ENCODE measurements around the gene NPS. TPM values are rescaled to one million over a fixed set of nuclear protein-coding genes. Genes with fewer than 3 reads are reported as not detected.

NPS gene
- not detected for total RNA-seq (ENCODE audit: unreplicated experiment)
- long read RNA-seq: 0 reads

GRCh38 chr10:127549009-127549408 is at the start of gene NPS:
Gene NPS (plus strand): TSS chr10:127549309. CDS start chr10:127549369, 60 bp downstream.
- Mint-ChIP-seq H3K4me1 (ENCODE audit: low read depth, unreplicated experiment) (peaks cover 12% of the 10 kb centered on the region), H3K27ac (ENCODE audit: unreplicated experiment) (no peak within 1 kb of the TSS), H3K27me3 (ENCODE audit: unreplicated experiment) (peaks cover 1% of the 10 kb centered on the region), H3K4me3 (ENCODE audit: unreplicated experiment) (no peak within 1 kb of the TSS), H3K36me3 (ENCODE audit: unreplicated experiment) (peaks cover 4% of the 10 kb centered on the region), H3K9me3 (ENCODE audit: unreplicated experiment) (peaks cover 3% of the 10 kb centered on the region)
- DNase-seq: no peak
- TF ChIP-seq CTCF (IDR thresholded peaks at IDR 0.05; ENCODE audit: partially characterized antibody, unreplicated experiment): no peak

GRCh38 chr10:127500127-127500526 is 49.0 kb upstream of the NPS start:
- Mint-ChIP-seq H3K4me1 (ENCODE audit: low read depth, unreplicated experiment) (peaks cover 14% of the 10 kb centered on the region), H3K36me3 (ENCODE audit: unreplicated experiment) (no peaks in the 10 kb centered on the region), H3K9me3 (ENCODE audit: unreplicated experiment) (peaks cover 2% of the 10 kb centered on the region), H3K27ac (ENCODE audit: unreplicated experiment) (no peak overlapping the region), H3K4me3 (ENCODE audit: unreplicated experiment) (no peak overlapping the region), H3K27me3 (ENCODE audit: unreplicated experiment) (peaks cover 4% of the 10 kb centered on the region)
- DNase-seq: no peak
- TF ChIP-seq CTCF (IDR thresholded peaks at IDR 0.05; ENCODE audit: partially characterized antibody, unreplicated experiment): no peak

- Mint-ChIP-seq H3K4me3 (ENCODE audit: unreplicated experiment) (no peak overlapping the region), H3K27ac (ENCODE audit: unreplicated experiment) (no peak overlapping the region), H3K9me3 (ENCODE audit: unreplicated experiment) (no peaks in the 10 kb centered on the region), H3K36me3 (ENCODE audit: unreplicated experiment) (no peaks in the 10 kb centered on the region), H3K4me1 (ENCODE audit: low read depth, unreplicated experiment) (no peaks in the 10 kb centered on the region), H3K27me3 (ENCODE audit: unreplicated experiment) (no peaks in the 10 kb centered on the region)
- no peak for TF ChIP-seq CTCF (IDR thresholded peaks at IDR 0.05; ENCODE audit: partially characterized antibody, unreplicated experiment)
- DNase-seq: no peak
These were observed 43.0 kb upstream of the NPS start for GRCh38 chr10:127506094-127506493.

GRCh38 chr10:127522298-127522697 is 26.8 kb upstream of the NPS start:
- no peak for TF ChIP-seq CTCF (IDR thresholded peaks at IDR 0.05; ENCODE audit: partially characterized antibody, unreplicated experiment)
- no peak for DNase-seq
- Mint-ChIP-seq H3K4me1 (ENCODE audit: low read depth, unreplicated experiment) (peaks cover 2% of the 10 kb centered on the region), H3K9me3 (ENCODE audit: unreplicated experiment) (peaks cover 3% of the 10 kb centered on the region), H3K27ac (ENCODE audit: unreplicated experiment) (no peak overlapping the region), H3K36me3 (ENCODE audit: unreplicated experiment) (peaks cover 3% of the 10 kb centered on the region), H3K4me3 (ENCODE audit: unreplicated experiment) (no peak overlapping the region), H3K27me3 (ENCODE audit: unreplicated experiment) (no peaks in the 10 kb centered on the region)

- H3K4me1 Mint-ChIP-seq (ENCODE audit: low read depth, unreplicated experiment): peaks cover 2% of the 10 kb centered on the region
- H3K27me3 Mint-ChIP-seq (ENCODE audit: unreplicated experiment): peaks cover 2% of the 10 kb centered on the region
- H3K27ac Mint-ChIP-seq (ENCODE audit: unreplicated experiment): no peak overlapping the region
- no peak for DNase-seq
- no peak overlapping the region for H3K4me3 Mint-ChIP-seq (ENCODE audit: unreplicated experiment)
- peaks cover 3% of the 10 kb centered on the region for H3K36me3 Mint-ChIP-seq (ENCODE audit: unreplicated experiment)
- TF ChIP-seq CTCF (IDR thresholded peaks at IDR 0.05; ENCODE audit: partially characterized antibody, unreplicated experiment): no peak
- peaks cover 3% of the 10 kb centered on the region for H3K9me3 Mint-ChIP-seq (ENCODE audit: unreplicated experiment)
These were observed 25.6 kb upstream of the NPS start for GRCh38 chr10:127523476-127523875.

Measured in glutamatergic neuron (in vitro differentiated cells).